Measurements from ENCODE around the gene OR9G4.

Gene OR9G4

GRCh38 chr11:56714206-56714605 lies 34.3 kb downstream of the OR9G4 start:
- DNase-seq: no peak
- H3K27ac ChIP-seq: no peak overlapping the region
- H3K9me3 ChIP-seq: no peaks in the 10 kb centered on the region
- intact Hi-C loops (cut with DNase I; ENCODE audit: low total_unique reads): no loop called here
- no peak overlapping the region for H3K4me3 ChIP-seq
- no peaks in the 10 kb centered on the region for H3K36me3 ChIP-seq
- no peaks in the 10 kb centered on the region for H3K4me1 ChIP-seq
- no peak for TF ChIP-seq CTCF (IDR thresholded peaks at IDR 0.05)
- H3K27me3 ChIP-seq: no peaks in the 10 kb centered on the region

- Histone ChIP-seq H3K36me3 (no peaks in the 10 kb centered on the region), H3K4me1 (no peaks in the 10 kb centered on the region), H3K27ac (no peak overlapping the region), H3K9me3 (peaks cover 0 to 5% (median 0%) of the 10 kb centered on the region in 3 donors), H3K4me3 (no peak overlapping the region), H3K27me3 (no peaks in the 10 kb centered on the region)
- intact Hi-C loops (cut with DNase I; ENCODE audit: low total_unique reads): no loop called here
- no peak for TF ChIP-seq CTCF (IDR thresholded peaks at IDR 0.05)
- no peak for DNase-seq
Observed at GRCh38 chr11:56706486-56706885, 42.0 kb downstream of the OR9G4 start.

- H3K4me3 ChIP-seq: no peak overlapping the region
- H3K9me3 ChIP-seq: peaks cover 0 to 5% (median 0%) of the 10 kb centered on the region in 3 donors
- H3K27ac ChIP-seq: no peak overlapping the region
- no peak for DNase-seq
- intact Hi-C loops (cut with DNase I; ENCODE audit: low total_unique reads): no loop called here
- no peaks in the 10 kb centered on the region for H3K27me3 ChIP-seq
- no peaks in the 10 kb centered on the region for H3K36me3 ChIP-seq
- TF ChIP-seq CTCF (IDR thresholded peaks at IDR 0.05): no peak
- H3K4me1 ChIP-seq: no peaks in the 10 kb centered on the region
Observed at GRCh38 chr11:56705784-56706396, 42.6 kb downstream of the OR9G4 start.

- intact Hi-C loops (cut with DNase I; ENCODE audit: low total_unique reads): no loop called here
- no peak overlapping the region for H3K27ac ChIP-seq
- TF ChIP-seq CTCF (IDR thresholded peaks at IDR 0.05): no peak
Observed at GRCh38 chr11:56700914-56701485, 47.5 kb downstream of the OR9G4 start.

GRCh38 chr11:56700242-56700913 lies 48.1 kb downstream of the OR9G4 start:
- TF ChIP-seq CTCF (IDR thresholded peaks at IDR 0.05): no peak
- no peak for DNase-seq
- H3K9me3 ChIP-seq: no peaks in the 10 kb centered on the region

More at GRCh38 chr11:56700914-56701485, 47.5 kb downstream of the OR9G4 start:
- Histone ChIP-seq H3K36me3 (no peaks in the 10 kb centered on the region), H3K9me3 (no peaks in the 10 kb centered on the region), H3K4me3 (no peak overlapping the region), H3K27me3 (no peaks in the 10 kb centered on the region), H3K4me1 (no peaks in the 10 kb centered on the region)
- DNase-seq: no peak

More at GRCh38 chr11:56700242-56700913, 48.1 kb downstream of the OR9G4 start:
- no peak overlapping the region for H3K4me3 ChIP-seq
- H3K27me3 ChIP-seq: no peaks in the 10 kb centered on the region
- intact Hi-C loops (cut with DNase I; ENCODE audit: low total_unique reads): no loop called here
- no peak overlapping the region for H3K27ac ChIP-seq
- H3K36me3 ChIP-seq: no peaks in the 10 kb centered on the region
- H3K4me1 ChIP-seq: no peaks in the 10 kb centered on the region

Data from tibial artery (tissue), 4 donors.